H9 (cell line): ENCODE data around the gene ATN1. TPM values are rescaled to one million over a fixed set of nuclear protein-coding genes. Genes with fewer than 3 reads are reported as not detected.

Experiments used
- DNase-seq: peaks from one replicate; pipeline ENCODE4 v3.0.0-alpha.2; 2017
- H2AFZ ChIP-seq: one replicate; pipeline ENCODE4 v1.6.1; 2013; ENCODE audit warnings: mild to moderate bottlenecking, low read length, control low read depth, moderate library complexity
- H2AK5ac ChIP-seq: 2 replicates; pipeline ENCODE4 v1.6.1; 2013; ENCODE audit warnings: low read length, control low read depth, mixed read lengths; ENCODE audit not compliant: insufficient read length
- H2BK120ac ChIP-seq: one replicate; pipeline ENCODE4 v1.6.1; 2013; ENCODE audit warnings: low read depth, mild to moderate bottlenecking, low read length, control low read depth, inconsistent platforms; ENCODE audit not compliant: poor library complexity, severe bottlenecking
- H2BK12ac ChIP-seq: 2 replicates; pipeline ENCODE4 v1.6.1; 2013; ENCODE audit warnings: low read length, control low read depth, mixed read lengths, low read depth; ENCODE audit not compliant: insufficient read length
- H2BK15ac ChIP-seq: 2 replicates; pipeline ENCODE4 v1.6.1; 2013; ENCODE audit warnings: low read depth, low read length, control low read depth
- H2BK20ac ChIP-seq: one replicate; pipeline ENCODE4 v1.6.1; 2013; ENCODE audit warnings: low read depth, mild to moderate bottlenecking, low read length, control low read depth, inconsistent platforms; ENCODE audit not compliant: poor library complexity, severe bottlenecking
- H2BK5ac ChIP-seq: 2 replicates; pipeline ENCODE4 v1.6.1; 2013; ENCODE audit warnings: low read length, control low read depth, mixed read lengths; ENCODE audit not compliant: insufficient read length
- H3K14ac ChIP-seq: 2 replicates; pipeline ENCODE4 v1.6.1; 2013; ENCODE audit warnings: low read length, control low read depth; ENCODE audit not compliant: insufficient read depth
- H3K18ac ChIP-seq: 2 replicates; pipeline ENCODE4 v1.6.1; 2013; ENCODE audit warnings: low read depth, mild to moderate bottlenecking, mixed read lengths, low read length, control low read depth; ENCODE audit not compliant: insufficient read length
- H3K23ac ChIP-seq: 2 replicates; pipeline ENCODE4 v1.6.1; 2013; ENCODE audit warnings: low read length, control low read depth, mixed read lengths, low read depth; ENCODE audit not compliant: insufficient read length
- H3K23me2 ChIP-seq: 2 replicates; pipeline ENCODE4 v1.6.1; 2013; ENCODE audit warnings: low read depth, mild to moderate bottlenecking, mixed read lengths, low read length, control low read depth; ENCODE audit not compliant: insufficient read length, poor library complexity, severe bottlenecking
- H3K27ac ChIP-seq: 2 replicates; pipeline ENCODE4 v1.5.1; 2013; ENCODE audit warnings: low read length, control low read depth, mixed read lengths, low read depth; ENCODE audit not compliant: insufficient read length
- H3K27me3 ChIP-seq: 2 replicates; pipeline ENCODE4 v1.6.1; 2013; ENCODE audit warnings: low read length, control low read depth, inconsistent platforms; ENCODE audit not compliant: insufficient read depth
- H3K4ac ChIP-seq: 2 replicates; pipeline ENCODE4 v1.6.1; 2013; ENCODE audit warnings: low read depth, mild to moderate bottlenecking, control low read depth, inconsistent platforms, low read length, moderate library complexity
- H3K4me1 ChIP-seq: 2 replicates; pipeline ENCODE4 v1.6.1; 2013; ENCODE audit warnings: low read length, control low read depth, inconsistent platforms; ENCODE audit not compliant: insufficient read depth
- H3K4me2 ChIP-seq: 2 replicates; pipeline ENCODE4 v1.6.1; 2013; ENCODE audit warnings: low read length, control low read depth, mixed read lengths; ENCODE audit not compliant: insufficient read length, insufficient read depth
- H3K56ac ChIP-seq: 2 replicates; pipeline ENCODE4 v1.6.1; 2013; ENCODE audit warnings: low read depth, mild to moderate bottlenecking, mixed read lengths, low read length, control low read depth; ENCODE audit not compliant: insufficient read length
- H3K79me1 ChIP-seq: 2 replicates; pipeline ENCODE4 v1.6.1; 2013; ENCODE audit warnings: low read depth, mild to moderate bottlenecking, moderate library complexity, low read length, control low read depth, inconsistent platforms; ENCODE audit not compliant: insufficient read depth, poor library complexity, severe bottlenecking
- H3K79me2 ChIP-seq: 2 replicates; pipeline ENCODE4 v1.6.1; 2013; ENCODE audit warnings: low read length, control low read depth, inconsistent platforms; ENCODE audit not compliant: insufficient read depth
- H3K9ac ChIP-seq: 2 replicates; pipeline ENCODE4 v1.6.1; 2013; ENCODE audit warnings: low read length, control low read depth, mixed read lengths; ENCODE audit not compliant: insufficient read length; ENCODE audit errors: extremely low read depth
- H3K9me3 ChIP-seq: one replicate; pipeline ENCODE4 v1.6.1; 2013; ENCODE audit warnings: low read depth, low read length, inconsistent platforms; ENCODE audit not compliant: control insufficient read depth
- H3T11ph ChIP-seq: one replicate; pipeline ENCODE4 v1.6.1; 2013; ENCODE audit warnings: mild to moderate bottlenecking, low read length, control low read depth, inconsistent platforms
- H4K20me1 ChIP-seq: one replicate; pipeline ENCODE4 v1.6.1; 2013; ENCODE audit not compliant: control insufficient read depth, insufficient read length, insufficient read depth
- H4K5ac ChIP-seq: 2 replicates; pipeline ENCODE4 v1.6.1; 2013; ENCODE audit warnings: low read depth, mild to moderate bottlenecking, mixed read lengths, low read length, control low read depth; ENCODE audit not compliant: insufficient read length
- H4K8ac ChIP-seq: replicated peaks from 2 replicates; pipeline ENCODE4 v1.6.1; 2013; ENCODE audit warnings: low read length, control low read depth, mixed read lengths, low read depth; ENCODE audit not compliant: insufficient read length
- H4K91ac ChIP-seq: 2 replicates; pipeline ENCODE4 v1.6.1; 2013; ENCODE audit warnings: low read depth, mild to moderate bottlenecking, moderate library complexity, mixed read lengths, low read length, control low read depth; ENCODE audit not compliant: insufficient read length
- H3K27ac Mint-ChIP-seq, 3 experiments: 2 replicates in 2 of 3; 3 replicates in 1 of 3; pipeline ENCODE4 v1.8.0; 2020 to 2021; ENCODE audit warnings: mixed read lengths in 3 of 3, mild to moderate bottlenecking in 1 of 3, moderate library complexity in 1 of 3
- H3K27me3 Mint-ChIP-seq: 2 replicates; pipeline ENCODE4 v1.8.0; 2021; ENCODE audit warnings: low read depth, mild to moderate bottlenecking, moderate library complexity, mixed read lengths
- H3K36me3 Mint-ChIP-seq, 3 experiments: 2 replicates in 2 of 3; 3 replicates in 1 of 3; pipeline ENCODE4 v1.8.0; 2020 to 2021; ENCODE audit warnings: low read depth in 3 of 3, mixed read lengths in 3 of 3; ENCODE audit not compliant: insufficient read depth in 1 of 3
- H3K4me1 Mint-ChIP-seq, 2 experiments: 2 replicates each; pipeline ENCODE4 v1.8.0; 2020; ENCODE audit warnings: mixed read lengths in 2 of 2
- H3K4me3 Mint-ChIP-seq, 2 experiments: 2 replicates in 1 of 2; 3 replicates in 1 of 2; pipeline ENCODE4 v1.8.0; 2020 to 2021; ENCODE audit warnings: mild to moderate bottlenecking in 2 of 2, mixed read lengths in 2 of 2, moderate library complexity in 1 of 2
- H3K9me3 Mint-ChIP-seq, 2 experiments: 2 replicates in 1 of 2; 3 replicates in 1 of 2; pipeline ENCODE4 v1.8.0; 2020; ENCODE audit warnings: mild to moderate bottlenecking in 2 of 2, mixed read lengths in 2 of 2, moderate library complexity in 1 of 2
- WGBS: extraction: QIAGEN DNeasy Blood & Tissue Kit; methylation state at CpG from one replicate; pipeline ENCODE4 v1.1.7; 2013; ENCODE audit warnings: missing lambda C conversion rate, low lambda C conversion rate, mixed read lengths; ENCODE audit not compliant: insufficient read length; ENCODE audit errors: extremely low coverage; 5-methylcytosine and 5-hydroxymethylcytosine counted together
- total RNA-seq: library from RNA; stranded (reverse); gene quantifications from 2 replicates; pipeline ENCODE4 v1.2.1, GENCODE V29; 2021
- TF ChIP-seq, protein P1 (sequence below): fragments of 200-600 bp; sonication (generic); conservative IDR thresholded peaks from 3 replicates; pipeline ENCODE4 v1.8.0; 2021; ENCODE audit warnings: antibody characterized with exemption, mild to moderate bottlenecking

The ATN1 gene
- total RNA-seq, 1 experiment from 2014 or later: 103 TPM

GRCh38 chr12:6945613-6946012 lies 17.9 kb downstream of the ATN1 start:
- Histone ChIP-seq H3K18ac (no peak overlapping the region), H2BK15ac (no peak overlapping the region), H4K91ac (no peak overlapping the region), H3K14ac (no peak overlapping the region), H3K79me2 (no peaks in the 10 kb centered on the region), H2AK5ac (no peak overlapping the region), H2BK12ac (no peak overlapping the region), H3K4ac (no peak overlapping the region), H3K27me3 (no peaks in the 10 kb centered on the region), H4K8ac (no peak overlapping the region), H3K27ac (no peak overlapping the region), H2BK120ac (no peak overlapping the region), H3K9me3 (no peaks in the 10 kb centered on the region), H3K4me1 (0 out of 2 replicates have a peak, but pooled peaks cover 4% of the 10 kb centered on the region), H3K23me2 (peaks cover 16% of the 10 kb centered on the region), H4K20me1 (peaks cover 2% of the 10 kb centered on the region), H2BK5ac (no peak overlapping the region), H3K4me2 (peak overlapping the region; percentile 96), H4K5ac (no peak overlapping the region), H3K9ac (no peak overlapping the region), H3T11ph (no peak overlapping the region), H3K79me1 (no peaks in the 10 kb centered on the region), H3K56ac (no peak overlapping the region), H2AFZ (no peak overlapping the region), H3K23ac (no peak overlapping the region), H2BK20ac (no peak overlapping the region)
- Mint-ChIP-seq H3K4me1 (peaks cover 37 to 39% of the 10 kb centered on the region in 2 experiments), H3K9me3 (no peaks in the 10 kb centered on the region; a peak in 1 of 5 replicates), H3K36me3 (peaks cover 7 to 25% (median 14%) of the 10 kb centered on the region in 3 experiments), H3K27ac (peak overlapping the region; percentile 77 to 100 (median 85); a peak in 5 of 7 replicates), H3K4me3 (peak overlapping the region; percentile 93 to 94), H3K27me3 (peaks cover 2% of the 10 kb centered on the region; the same call in 1 of the 2 replicates)
- TF ChIP-seq, protein P1, sequence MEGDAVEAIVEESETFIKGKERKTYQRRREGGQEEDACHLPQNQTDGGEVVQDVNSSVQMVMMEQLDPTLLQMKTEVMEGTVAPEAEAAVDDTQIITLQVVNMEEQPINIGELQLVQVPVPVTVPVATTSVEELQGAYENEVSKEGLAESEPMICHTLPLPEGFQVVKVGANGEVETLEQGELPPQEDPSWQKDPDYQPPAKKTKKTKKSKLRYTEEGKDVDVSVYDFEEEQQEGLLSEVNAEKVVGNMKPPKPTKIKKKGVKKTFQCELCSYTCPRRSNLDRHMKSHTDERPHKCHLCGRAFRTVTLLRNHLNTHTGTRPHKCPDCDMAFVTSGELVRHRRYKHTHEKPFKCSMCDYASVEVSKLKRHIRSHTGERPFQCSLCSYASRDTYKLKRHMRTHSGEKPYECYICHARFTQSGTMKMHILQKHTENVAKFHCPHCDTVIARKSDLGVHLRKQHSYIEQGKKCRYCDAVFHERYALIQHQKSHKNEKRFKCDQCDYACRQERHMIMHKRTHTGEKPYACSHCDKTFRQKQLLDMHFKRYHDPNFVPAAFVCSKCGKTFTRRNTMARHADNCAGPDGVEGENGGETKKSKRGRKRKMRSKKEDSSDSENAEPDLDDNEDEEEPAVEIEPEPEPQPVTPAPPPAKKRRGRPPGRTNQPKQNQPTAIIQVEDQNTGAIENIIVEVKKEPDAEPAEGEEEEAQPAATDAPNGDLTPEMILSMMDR: no peak
- no peak for DNase-seq
- no CpG with 5 or more reads among the region's 11 CpGs for WGBS
